Urothelium cell line (cell line): ENCODE measurements around the gene DENND5A.
"Not testable (repeated sequence)": the region's sequence is repeated elsewhere in the genome, so short reads cannot be mapped to it uniquely, and the experiment has no call there.

Experiments
- DNase-seq: peaks from one replicate; pipeline ENCODE4 v3.0.0; 2011; ENCODE audit warnings: low spot score, mixed read lengths
- FAIRE-seq: peaks from 2 replicates; lab custom pipeline; 2011; peaks lifted over from hg19 to GRCh38; lab: Jason Lieb, UNC

DENND5A gene

GRCh38 chr11:9219115-9219514 lies 46.0 kb downstream of the DENND5A start:
- FAIRE-seq, result no peak
- no peak for DNase-seq

- DNase-seq, result no peak
- FAIRE-seq, result no peak
These were observed 50.4 kb downstream of the DENND5A start for GRCh38 chr11:9214765-9215164.

GRCh38 chr11:9211322-9211721 lies 53.8 kb downstream of the DENND5A start:
- DNase-seq (no peak), FAIRE-seq (no peak)

GRCh38 chr11:9210922-9211320 lies 54.2 kb downstream of the DENND5A start:
- no peak for FAIRE-seq

GRCh38 chr11:9210224-9210921 lies 54.8 kb downstream of the DENND5A start:
- FAIRE-seq (no peak), DNase-seq (no peak)

More at GRCh38 chr11:9210922-9211320, 54.2 kb downstream of the DENND5A start:
- DNase-seq, result no peak

- not testable (repeated sequence) for FAIRE-seq
These were observed 55.5 kb downstream of the DENND5A start for GRCh38 chr11:9209604-9210003.

GRCh38 chr11:9208726-9209501 lies 56.2 kb downstream of the DENND5A start:
- no peak for DNase-seq
- FAIRE-seq, result no peak

More at GRCh38 chr11:9209604-9210003, 55.5 kb downstream of the DENND5A start:
- not testable (repeated sequence) for DNase-seq

GRCh38 chr11:9207229-9207628 lies 57.9 kb downstream of the DENND5A start:
- no peak for DNase-seq
- FAIRE-seq, result no peak

GRCh38 chr11:9206496-9206895 lies 58.7 kb downstream of the DENND5A start:
- FAIRE-seq (no peak), DNase-seq (no peak)

- FAIRE-seq (no peak), DNase-seq (no peak)
These were observed 61.3 kb downstream of the DENND5A start for GRCh38 chr11:9203691-9204311.

- FAIRE-seq (no peak), DNase-seq (no peak)
These were observed 63.6 kb downstream of the DENND5A start for GRCh38 chr11:9201372-9202162.

- no peak for DNase-seq
- FAIRE-seq, result no peak
These were observed 64.7 kb downstream of the DENND5A start for GRCh38 chr11:9200471-9200870.

GRCh38 chr11:9193316-9193715 lies 71.8 kb downstream of the DENND5A start:
- FAIRE-seq (no peak), DNase-seq (no peak)

GRCh38 chr11:9192561-9192960 lies 72.6 kb downstream of the DENND5A start:
- FAIRE-seq (no peak), DNase-seq (no peak)

GRCh38 chr11:9190326-9191016 lies 74.7 kb downstream of the DENND5A start:
- FAIRE-seq, DNase-seq: not testable (repeated sequence)

GRCh38 chr11:9188860-9189259 lies 76.3 kb downstream of the DENND5A start:
- DNase-seq, FAIRE-seq: not testable (repeated sequence)

- FAIRE-seq (no peak), DNase-seq (no peak)
These were observed 77.5 kb downstream of the DENND5A start for GRCh38 chr11:9187616-9188015.

- no peak for DNase-seq
- no peak for FAIRE-seq
These were observed 80.6 kb downstream of the DENND5A start for GRCh38 chr11:9184516-9184915.

- DNase-seq, result no peak
- FAIRE-seq, result no peak
These were observed 82.8 kb downstream of the DENND5A start for GRCh38 chr11:9182180-9182871.

- DNase-seq (no peak), FAIRE-seq (no peak)
These were observed 84.4 kb downstream of the DENND5A start for GRCh38 chr11:9180784-9181183.
